GM21786 (cell line): ENCODE measurements around the gene KISS1R.
"Not testable (repeated sequence)": the region's sequence is repeated elsewhere in the genome, so short reads cannot be mapped to it uniquely, and the experiment has no call there.

Experiments
- ATAC-seq: cut with Tn5 transposase; IDR thresholded peaks from one replicate; pipeline ENCODE4 v1.9.1; 2021; ENCODE audit not compliant: unreplicated experiment

Gene KISS1R

DNA sequence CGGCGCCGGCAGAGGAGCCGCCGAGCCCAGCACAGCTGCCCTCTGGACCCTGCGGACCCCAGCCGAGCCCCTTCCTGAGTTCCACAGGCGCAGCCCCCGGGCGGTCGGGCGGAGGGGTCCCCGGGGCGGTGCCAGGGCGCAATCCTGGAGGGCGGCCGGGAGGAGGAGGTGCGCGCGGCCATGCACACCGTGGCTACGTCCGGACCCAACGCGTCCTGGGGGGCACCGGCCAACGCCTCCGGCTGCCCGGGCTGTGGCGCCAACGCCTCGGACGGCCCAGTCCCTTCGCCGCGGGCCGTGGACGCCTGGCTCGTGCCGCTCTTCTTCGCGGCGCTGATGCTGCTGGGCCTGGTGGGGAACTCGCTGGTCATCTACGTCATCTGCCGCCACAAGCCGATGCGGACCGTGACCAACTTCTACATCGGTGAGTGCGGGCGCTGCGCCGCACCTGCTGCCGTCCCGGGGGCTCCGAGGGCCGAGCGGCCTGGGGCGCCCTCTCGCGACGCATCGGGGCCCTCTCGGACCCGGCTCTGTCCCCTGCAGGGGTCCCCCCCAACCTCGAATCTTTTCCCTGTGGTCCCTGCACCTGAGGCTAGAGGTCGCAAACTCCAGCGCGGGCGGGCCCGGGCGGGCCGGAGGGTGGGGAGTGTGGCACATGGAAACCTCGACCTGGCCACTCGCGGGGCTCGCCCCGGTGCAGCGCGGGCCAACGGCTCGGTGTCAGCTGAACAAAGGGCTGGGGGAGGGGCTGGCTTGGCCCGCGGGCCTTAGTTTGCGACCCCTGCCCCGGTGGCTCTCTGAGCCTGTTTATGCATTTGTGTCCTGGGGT, at the start of gene KISS1R:
KISS1R (plus strand) TSS at position 11 of the 829 bp plus-strand sequence; CDS start at position 181, 170 bp downstream.
- ATAC-seq = no peak

DNA sequence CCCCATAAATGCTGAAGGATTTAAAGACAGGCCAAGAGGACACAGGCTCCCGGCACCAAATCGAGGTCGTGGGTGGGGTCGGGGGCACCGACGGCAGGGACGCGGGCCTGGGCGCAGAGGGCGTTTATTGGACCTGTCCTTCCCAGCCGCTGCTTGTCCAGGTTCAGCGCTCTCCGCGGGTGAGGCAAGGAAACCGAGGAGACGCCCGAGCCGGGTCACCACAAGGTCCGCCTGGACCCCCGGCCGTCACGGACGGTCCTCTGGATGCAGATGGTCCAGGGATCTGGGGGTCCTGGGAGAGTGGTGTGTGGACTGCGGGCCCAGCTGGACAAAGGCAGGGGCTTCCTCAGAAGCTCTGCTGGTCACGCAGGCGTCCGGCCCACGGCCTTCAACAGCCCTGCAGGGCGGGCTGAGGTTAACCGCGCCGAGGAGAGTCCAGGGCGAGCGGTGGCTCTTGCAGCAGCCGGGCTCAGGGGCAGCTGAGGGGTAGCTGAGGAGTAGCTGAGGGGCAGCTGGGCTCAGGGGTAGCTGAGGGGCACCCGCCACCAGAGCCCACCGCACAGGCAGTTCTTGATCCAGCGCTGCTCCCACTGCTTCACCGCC, 49.2 kb upstream of the KISS1R start:
- ATAC-seq = no peak

DNA sequence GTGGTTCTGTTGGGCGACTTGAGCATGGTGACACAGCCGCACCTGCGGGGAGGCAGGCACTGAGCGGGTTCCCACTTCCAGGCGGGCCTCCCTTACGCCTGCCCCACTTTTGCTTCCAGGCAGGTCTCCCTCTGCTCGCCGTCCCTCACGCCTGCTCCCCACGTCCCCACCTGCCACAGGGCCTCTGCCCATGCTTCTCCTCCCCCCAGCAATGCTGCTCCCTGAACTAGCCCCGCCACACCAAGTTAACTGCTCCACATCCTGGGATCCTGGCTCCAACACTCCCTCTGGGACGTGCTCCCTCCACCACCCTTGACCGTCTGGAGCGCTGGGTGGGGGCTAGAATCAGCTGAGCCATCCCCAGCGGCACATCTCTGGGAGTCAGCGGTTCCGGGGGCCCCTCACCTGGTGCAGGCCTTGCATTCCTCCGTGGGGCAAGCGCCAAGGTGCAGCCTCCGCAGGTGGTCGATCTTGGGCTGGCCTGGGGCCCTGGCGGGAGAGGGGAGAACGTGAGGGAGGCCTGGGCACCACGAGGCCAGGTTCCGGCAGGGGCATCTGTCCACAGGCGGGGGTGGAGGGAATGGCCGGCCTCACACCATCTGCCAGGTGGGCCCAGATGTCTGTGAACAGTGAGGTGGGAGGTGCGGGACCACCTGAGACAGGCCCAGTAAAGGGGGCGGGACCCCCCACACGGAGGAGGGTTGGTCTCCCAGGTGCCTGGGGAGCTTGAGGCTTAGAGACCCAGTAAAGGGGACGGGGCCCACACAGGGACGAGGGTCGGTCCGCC, 48.5 kb upstream of the KISS1R start:
- no peak for ATAC-seq

DNA sequence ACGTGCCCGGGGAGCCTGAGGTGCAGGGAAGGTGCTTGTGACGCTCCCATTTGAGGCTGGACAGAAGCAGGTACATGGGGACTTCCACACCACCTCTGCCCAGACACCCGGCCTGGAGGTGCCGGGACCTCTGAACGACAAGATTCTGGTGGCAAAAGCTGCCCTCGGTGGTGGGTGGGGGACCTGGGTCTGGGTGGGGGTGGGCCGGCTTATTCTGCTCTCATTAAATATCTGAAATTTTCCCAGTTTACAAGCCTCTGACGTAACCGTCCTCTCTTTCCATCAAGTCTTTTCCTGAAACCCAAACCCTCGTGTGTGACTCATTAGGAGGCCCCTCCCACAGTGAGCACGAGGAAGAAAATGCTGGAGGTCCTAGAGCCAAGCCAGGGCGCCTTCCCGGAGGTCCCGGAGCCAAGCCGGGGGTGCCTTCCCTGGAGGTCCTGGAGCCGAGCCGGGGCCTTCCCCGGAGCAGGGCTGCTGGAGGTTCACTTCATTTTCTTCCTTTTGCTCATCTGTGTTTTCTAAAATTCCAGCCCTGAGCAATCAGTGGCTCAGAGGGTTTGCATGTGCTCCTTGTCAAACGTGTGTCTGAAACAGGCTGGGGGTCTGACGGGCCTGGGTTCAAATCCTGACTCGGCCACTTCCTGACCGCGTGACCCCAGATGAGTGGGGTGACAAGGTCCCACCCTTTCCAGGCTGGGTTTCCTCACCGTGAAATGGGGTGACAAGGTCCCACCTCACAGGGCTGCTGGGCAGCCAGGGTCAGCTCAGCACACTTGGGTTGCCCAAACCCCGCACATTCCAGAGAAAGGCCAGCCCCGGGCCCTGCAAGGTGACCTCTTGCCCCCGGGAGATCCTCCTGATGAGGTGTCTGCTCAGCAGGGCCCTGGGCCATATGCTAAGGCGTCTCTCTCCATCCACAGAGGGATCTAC, 47.6 kb upstream of the KISS1R start:
- ATAC-seq = no peak

DNA sequence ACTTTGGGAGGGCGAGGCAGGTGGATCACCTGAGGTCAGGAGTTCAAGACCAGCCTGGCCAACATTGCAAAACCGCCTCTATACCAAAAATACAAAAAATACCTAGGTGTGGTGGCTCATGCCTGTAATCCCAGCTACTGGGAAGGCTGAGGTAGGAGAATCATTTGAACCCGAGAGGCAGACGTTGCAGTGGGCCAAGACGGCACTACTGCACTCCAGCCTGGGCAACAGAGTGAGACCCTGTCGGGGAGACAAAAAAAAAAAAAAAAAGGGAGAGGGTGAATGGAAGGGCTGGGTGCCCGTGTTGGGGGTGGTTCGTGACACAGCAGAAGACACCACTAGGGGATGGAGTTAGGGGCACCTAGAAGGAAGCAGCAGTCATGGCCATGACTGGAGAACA, 46.8 kb upstream of the KISS1R start:
- ATAC-seq = no peak

DNA sequence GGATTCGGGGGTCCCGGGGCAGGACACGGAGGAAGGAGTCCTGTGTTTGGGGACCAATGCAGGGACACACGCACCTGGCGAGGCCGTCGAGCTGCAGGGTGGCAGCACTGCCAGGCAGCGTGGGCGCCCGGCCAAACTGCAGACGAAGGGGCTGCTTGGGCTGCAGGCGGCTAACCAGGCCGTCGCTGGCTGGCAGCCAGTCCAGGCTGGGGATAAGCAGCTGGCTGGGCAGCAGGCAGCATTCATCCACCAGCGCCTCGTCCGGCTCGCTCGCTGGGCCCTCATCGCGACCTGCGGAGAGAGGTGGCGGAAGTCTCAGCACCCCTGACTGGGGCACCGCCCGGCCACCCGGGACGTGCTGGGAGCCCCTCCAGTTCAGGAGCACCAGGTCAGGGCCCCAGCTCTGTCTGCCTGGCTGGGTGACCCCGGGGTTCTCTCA, 46.2 kb upstream of the KISS1R start:
- ATAC-seq = no peak

DNA sequence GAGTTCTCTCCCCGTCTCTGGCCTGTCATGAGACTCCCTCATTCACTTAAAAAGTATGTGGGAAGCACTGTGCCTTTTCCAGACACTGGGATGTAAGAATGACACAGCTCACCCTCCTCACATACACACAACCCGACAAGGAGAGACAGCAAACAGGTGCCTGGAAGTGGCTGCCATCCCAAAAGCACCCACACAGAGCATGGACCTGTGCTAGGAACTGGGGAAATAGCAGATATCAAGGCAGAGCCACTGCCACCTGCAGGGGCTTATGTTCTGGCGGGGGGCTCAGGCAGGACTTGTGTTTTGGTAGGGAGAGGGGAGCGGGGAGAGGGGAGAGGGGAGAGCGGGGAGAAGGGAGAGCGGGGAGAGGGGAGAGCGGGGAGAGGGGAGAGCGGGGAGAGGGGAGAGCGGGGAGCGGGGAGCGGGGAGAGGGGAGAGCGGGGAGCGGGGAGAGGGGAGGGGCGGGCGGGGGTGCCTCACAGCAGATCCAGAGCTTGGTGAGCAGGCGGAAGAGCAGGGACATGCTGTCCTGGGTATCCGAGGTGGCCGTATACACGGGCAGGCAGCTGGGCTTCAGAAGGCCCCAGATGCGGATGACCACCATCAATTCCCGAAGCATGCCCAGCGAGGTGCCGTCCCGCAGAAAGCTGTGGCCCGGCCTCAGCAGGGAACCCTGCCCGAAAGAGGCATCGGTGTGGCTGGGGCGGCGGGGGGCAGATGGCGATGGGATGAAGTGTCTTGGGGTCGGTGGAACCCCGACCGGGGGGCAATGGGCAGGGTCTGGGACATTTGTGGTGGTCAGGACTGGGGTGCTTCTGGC, 45.5 kb upstream of the KISS1R start:
- no peak for ATAC-seq

DNA sequence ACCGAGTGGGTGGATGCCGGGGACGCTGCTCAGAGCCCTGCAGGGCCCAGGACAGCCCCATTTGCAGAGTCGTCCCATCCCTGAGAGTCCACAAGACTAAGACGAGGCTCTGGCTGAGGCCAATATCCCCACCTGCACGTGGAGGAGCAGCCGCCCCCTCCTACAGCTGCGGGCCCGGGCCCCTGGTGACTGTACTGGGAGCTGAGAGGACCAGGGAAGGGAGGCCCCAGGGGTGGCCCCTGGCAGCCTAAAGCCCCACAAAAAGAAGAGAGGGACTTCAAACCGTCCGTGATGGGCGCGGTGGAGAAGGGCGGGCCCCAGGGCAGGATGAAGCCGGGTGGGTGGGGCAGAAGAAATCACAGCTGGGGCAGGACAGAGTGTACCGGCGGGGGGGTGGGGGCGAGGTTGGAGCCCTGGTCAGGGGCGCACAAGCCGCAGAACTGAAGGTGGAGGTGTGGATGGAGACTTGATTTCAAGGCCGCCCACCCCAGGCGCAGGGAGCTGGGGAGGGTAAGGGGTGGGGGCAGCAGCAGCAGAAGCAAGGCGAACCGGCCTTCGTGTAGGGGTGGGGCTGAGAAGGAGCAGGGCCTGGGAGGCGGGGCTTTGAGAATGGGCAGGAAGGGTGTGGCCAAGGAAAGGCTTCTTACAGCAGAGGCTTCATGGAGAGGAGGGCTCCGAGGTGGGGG, 44.7 kb upstream of the KISS1R start:
- no peak for ATAC-seq

DNA sequence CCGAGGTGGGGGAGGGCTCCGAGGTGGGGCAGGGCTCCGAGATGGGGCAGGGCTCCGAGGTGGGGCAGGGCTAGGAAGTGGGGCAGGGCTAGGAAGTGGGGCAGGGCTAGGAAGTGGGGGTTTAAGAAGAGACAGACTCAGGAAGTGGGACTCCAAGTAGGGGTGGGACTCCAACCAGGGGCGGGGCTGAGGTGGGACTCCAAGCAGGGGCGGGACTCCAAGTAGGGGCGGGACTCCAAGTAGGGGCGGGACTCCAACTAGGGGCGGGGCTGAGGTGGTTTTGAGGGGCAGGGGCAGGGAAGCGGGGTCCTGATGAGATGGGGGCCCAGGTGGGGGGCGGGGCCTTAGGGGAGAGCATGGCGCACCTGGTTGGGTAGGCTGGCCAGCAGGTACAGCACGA, 44.0 kb upstream of the KISS1R start:
- no peak for ATAC-seq

DNA sequence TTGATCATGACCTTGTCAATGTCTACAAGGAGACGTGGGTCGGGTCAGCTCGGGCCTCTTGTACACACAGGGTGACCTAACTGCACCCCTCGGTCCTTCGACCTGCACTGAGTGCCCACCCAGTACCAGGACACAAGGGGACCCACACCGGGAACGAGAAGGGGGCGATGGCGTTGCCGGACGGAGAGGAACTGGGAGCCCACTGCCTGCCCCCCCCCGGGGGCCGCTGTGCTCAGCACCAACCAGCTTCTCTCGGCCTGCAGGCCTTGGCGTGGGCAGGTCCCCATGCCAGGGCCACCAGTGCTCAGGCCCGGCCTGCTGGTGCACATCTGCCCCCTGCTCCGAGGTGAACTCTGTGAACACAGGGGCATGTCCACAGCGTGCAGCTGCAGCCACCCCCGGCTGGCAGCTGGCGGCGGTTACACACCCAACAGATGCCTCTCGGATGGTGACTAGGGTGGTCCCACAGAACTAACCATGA, 43.5 kb upstream of the KISS1R start:
- ATAC-seq = no peak

DNA sequence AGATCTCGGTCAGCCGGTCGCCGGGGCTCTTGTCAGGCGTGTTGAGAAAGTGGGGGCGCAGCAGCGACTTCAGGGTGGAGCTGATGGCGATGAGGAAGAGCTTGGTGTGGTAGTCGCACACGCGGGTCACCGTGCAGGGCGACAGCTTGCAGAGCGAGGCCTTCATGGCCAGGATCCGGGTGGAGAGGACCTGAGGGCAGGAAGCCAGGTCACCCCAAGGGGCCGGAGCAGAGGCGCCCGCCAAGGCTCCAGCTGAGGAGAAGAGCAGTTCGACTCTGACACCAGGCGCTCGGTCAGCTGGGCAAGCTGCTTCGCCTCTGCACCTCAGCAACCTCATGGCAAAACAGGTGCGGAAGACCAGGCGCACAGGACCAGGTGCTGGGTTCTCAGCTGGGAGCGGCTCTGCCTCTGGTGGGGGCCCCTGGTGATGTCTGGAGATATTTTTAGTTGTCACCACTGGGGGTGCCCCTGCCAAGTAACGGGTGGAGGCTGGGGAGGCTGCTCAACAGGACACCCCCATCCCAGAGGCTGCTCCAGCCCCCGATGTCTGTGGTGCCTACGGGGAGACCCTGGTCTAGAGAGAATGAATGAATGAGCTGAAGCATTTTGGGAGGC, 41.8 kb upstream of the KISS1R start:
- no peak for ATAC-seq

DNA sequence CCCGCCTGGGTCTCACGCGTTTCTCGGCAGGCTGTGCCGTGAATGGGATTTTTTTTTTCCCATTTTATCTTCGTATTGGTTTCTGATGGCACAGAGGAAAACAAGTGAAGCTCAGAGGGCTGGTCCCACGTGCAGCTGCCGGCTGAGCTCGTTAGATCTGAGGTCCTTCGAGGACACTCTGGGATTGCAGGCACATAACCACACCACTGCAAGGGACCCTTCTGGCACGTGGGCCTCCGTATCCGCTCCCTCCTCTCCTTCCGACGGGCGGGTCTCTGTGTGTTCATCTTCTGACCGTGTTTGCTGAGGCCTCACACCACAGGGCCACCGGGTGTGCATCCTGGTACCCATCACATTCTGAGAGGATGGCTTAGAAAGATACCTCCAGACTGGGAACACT, 41.0 kb upstream of the KISS1R start:
- no peak for ATAC-seq

DNA sequence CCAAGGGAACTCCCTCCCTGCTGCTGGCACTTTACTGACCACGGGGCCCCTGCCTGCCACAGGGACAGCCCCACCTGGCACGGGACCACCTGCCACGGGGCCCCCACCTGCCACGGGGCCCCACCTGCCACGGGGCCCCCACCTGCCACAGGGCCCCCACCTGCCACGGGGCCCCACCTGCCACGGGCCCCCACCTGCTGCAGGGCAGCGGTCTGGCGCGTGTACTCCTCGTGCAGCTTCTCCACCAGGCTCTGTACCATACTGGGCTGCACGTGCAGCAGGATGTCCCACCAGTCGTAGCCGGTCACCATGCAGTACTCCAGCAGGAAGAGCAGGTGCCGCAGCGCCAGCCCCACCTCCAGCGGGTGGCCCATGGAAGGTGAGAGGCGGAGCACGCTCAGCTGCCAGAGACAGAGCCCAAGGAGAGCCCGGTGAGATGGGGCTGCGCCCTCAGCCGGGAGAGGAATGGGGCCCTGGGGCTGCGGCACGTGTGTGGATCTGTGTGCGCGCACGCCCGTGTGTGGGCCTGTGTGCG, 40.3 kb upstream of the KISS1R start:
- ATAC-seq = no peak

DNA sequence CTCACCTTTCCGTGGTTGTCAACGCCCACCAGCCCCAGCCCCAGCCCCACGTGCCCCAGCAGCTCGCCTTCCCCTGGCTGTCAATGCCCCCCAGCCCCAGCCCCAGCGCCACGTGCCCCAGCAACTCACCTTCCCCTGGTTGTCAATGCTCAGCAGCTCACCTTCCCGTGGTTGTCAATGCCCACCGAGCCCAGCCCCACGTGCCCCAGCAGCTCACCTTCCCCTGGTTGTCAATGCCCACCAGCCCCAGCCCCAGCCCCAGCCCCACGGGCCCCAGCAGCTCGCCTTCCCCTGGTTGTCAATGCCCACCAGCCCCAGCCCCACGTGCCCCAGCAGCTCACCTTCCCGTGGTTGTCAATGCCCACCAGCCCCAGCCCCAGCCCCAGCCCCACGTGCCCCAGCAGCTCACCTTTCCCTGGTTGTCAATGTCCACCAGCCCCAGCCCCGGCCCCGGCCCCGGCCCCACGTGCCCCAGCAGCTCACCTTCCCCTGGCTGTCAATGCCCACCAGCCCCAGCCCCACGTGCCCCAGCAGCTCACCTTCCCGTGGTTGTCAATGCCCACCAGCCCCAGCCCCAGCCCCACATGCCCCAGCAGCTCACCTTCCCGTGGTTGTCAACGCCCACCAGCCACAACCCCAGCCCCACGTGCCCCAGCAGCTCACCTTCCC, 39.0 kb upstream of the KISS1R start:
- ATAC-seq = not testable (repeated sequence)

DNA sequence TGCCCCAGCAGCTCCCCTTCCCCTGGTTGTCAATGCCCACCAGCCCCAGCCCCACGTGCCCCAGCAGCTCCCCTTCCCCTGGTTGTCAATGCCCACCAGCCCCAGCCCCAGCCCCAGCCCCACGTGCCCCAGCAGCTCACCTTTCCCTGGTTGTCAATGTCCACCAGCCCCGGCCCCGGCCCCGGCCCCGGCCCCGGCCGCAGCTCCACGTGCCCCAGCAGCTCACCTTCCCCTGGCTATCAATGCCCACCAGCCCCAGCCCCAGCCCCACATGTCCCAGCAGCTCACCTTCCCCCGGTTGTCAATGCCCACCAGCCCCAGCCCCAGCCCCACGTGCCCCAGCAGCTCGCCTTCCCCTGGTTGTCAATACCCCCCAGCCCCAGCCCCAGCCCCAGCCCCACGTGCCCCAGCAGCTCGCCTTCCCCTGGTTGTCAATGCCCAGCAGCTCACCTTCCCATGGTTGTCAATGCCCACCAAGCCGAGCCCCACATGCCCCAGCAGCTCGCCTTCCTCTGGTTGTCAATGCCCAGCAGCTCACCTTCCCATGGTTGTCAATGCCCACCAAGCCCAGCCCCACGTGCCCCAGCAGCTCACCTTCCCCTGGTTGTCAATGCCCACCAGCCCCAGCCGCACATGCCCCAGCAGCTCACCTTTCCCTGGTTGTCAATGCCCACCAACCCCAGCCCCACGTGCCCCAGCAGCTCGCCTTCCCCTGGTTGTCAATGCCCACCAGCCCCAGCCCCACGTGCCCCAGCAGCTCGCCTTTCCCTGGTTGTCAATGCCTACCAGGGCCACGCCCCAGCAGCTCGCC, 38.2 kb upstream of the KISS1R start:
- ATAC-seq = not testable (repeated sequence)

DNA sequence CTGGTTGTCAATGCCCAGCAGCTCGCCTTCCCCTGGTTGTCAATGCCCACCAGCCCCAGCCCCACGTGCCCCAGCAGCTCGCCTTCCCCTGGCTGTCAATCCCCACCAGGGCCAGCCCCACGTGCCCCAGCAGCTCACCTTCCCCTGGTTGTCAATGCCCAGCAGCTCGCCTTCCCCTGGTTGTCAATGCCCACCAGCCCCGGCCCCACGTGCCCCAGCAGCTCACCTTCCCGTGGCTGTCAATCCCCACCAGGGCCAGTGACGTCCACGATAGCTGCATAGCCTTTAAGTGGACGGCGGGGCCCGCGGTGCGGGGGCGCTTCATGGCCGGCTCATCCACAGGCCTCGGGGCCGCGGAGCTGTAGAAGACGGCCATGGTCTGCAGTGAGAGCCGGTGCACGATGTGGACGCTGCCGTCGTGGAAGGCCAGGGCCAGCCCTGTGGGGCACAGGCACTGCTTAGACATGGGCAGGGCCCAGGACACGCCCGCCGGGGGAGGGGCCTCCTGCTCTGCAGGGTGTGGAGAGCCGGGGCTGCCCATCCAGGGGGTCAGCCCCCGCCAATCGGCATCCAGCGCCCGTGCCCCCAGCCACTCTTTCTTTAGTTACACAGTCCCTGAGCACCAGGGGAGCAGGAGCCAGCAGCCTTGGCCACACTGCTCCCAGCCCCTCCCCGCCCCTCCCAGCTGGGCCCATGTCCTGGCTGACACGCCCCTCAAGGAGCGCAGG, 37.3 kb upstream of the KISS1R start:
- no peak for ATAC-seq
